Natural killer cell (primary cell): ENCODE results near the gene AP3S1. TPM values are rescaled to one million over a fixed set of nuclear protein-coding genes. Genes with fewer than 3 reads are reported as not detected.

Experiments
- ATAC-seq, 3 donors: fragments of 150-1000 bp in 2 of 3; fragments of 200-7000 bp in 1 of 3; cut with Tn5 transposase; 1 replicate in 1 of 3; 2 replicates in 2 of 3; pipeline ENCODE4 v1.10.0; 2021; ENCODE audit warnings: mild to moderate bottlenecking in 2 of 3, moderate library complexity in 2 of 3
- DNase-seq, 2 donors: peaks; one replicate each; pipeline versions ENCODE4 v3.0.0 to v3.0.0-alpha.2; 2013 to 2021; ENCODE audit warnings: mixed read lengths in 1 of 2
- H3K27ac ChIP-seq: one replicate; pipeline ENCODE4 v1.5.1; 2013; ENCODE audit warnings: mild to moderate bottlenecking, low read length
- H3K27me3 ChIP-seq: one replicate; pipeline ENCODE4 v1.6.1; 2013; ENCODE audit warnings: low read length; ENCODE audit not compliant: control insufficient read depth, insufficient read depth
- H3K36me3 ChIP-seq: one replicate; pipeline ENCODE4 v1.6.1; 2013; ENCODE audit warnings: low read length; ENCODE audit not compliant: control insufficient read depth, insufficient read depth
- H3K4me1 ChIP-seq: one replicate; pipeline ENCODE4 v1.6.1; 2013; ENCODE audit warnings: low read length; ENCODE audit not compliant: control insufficient read depth, insufficient read depth
- H3K4me3 ChIP-seq: one replicate; pipeline ENCODE4 v1.5.1; 2013; ENCODE audit warnings: low read length
- H3K9me3 ChIP-seq: one replicate; pipeline ENCODE4 v1.6.1; 2013; ENCODE audit warnings: low read length; ENCODE audit not compliant: control insufficient read depth, insufficient read depth
- H3K27ac Mint-ChIP-seq, 2 donors: one replicate each; pipeline ENCODE4 v1.8.0; 2022; ENCODE audit warnings: mild to moderate bottlenecking in 2 of 2, mixed read lengths in 2 of 2, moderate library complexity in 1 of 2
- H3K27me3 Mint-ChIP-seq, 2 donors: one replicate each; pipeline ENCODE4 v1.8.0; 2022; ENCODE audit warnings: low read depth in 2 of 2, mixed read lengths in 2 of 2
- H3K36me3 Mint-ChIP-seq: one replicate; pipeline ENCODE4 v1.8.0; 2022; ENCODE audit warnings: mixed read lengths
- H3K4me1 Mint-ChIP-seq, 2 donors: one replicate each; pipeline ENCODE4 v1.8.0; 2022; ENCODE audit warnings: mixed read lengths in 2 of 2
- H3K4me3 Mint-ChIP-seq: one replicate; pipeline ENCODE4 v1.8.0; 2022; ENCODE audit warnings: mild to moderate bottlenecking, moderate library complexity, mixed read lengths
- H3K9me3 Mint-ChIP-seq, 2 donors: one replicate each; pipeline ENCODE4 v1.8.0; 2022; ENCODE audit warnings: mixed read lengths in 2 of 2
- CTCF ChIP-seq: fragments of 200-600 bp; IDR thresholded peaks from one replicate; pipeline ENCODE4 v1.8.0; 2022; ENCODE audit warnings: antibody characterized with exemption
- WGBS: methylation state at CpG from one replicate; pipeline ENCODE4 v1.1.7; 2013; ENCODE audit warnings: missing lambda C conversion rate; ENCODE audit not compliant: insufficient coverage; 5-methylcytosine and 5-hydroxymethylcytosine counted together
- intact Hi-C: fragments of 100-400 bp; cut with micrococcal nuclease; formaldehyde crosslinking; loops from one replicate; pipeline ENCODE4 v1.14.2; 2022
- total RNA-seq, 4 donors: library from RNA; stranded (reverse); fragments of 120-200 nt in 1 of 4; gene quantifications; one replicate each; pipeline versions ENCODE4 v1.2.3 to v1.2.4, GENCODE V29; 2013 to 2022

The AP3S1 gene
- total RNA-seq, 3 donors from 2014 or later (not counting 1 experiment from before 2014, with no cell fraction given) = 35.5 to 57.9 (median 37.1) TPM

GRCh38 chr5:115815006-115815692, 26.6 kb upstream of the AP3S1 start:
- no peak overlapping the region for H3K27ac ChIP-seq
- Mint-ChIP-seq H3K36me3 (no peaks in the 10 kb centered on the region), H3K4me3 (peak overlapping the region; percentile 52), H3K27ac (no peak overlapping the region), H3K4me1 (peaks cover 0 to 10% of the 10 kb centered on the region in 2 donors), H3K27me3 (peaks cover 50 to 84% of the 10 kb centered on the region in 2 donors), H3K9me3 (no peaks in the 10 kb centered on the region)
- intact Hi-C loops = no loop called here
- peaks cover 15% of the 10 kb centered on the region for H3K4me1 ChIP-seq
- peaks cover 44% of the 10 kb centered on the region for H3K27me3 ChIP-seq
- H3K4me3 ChIP-seq = no peak overlapping the region
- H3K9me3 ChIP-seq = no peaks in the 10 kb centered on the region
- no peak for ATAC-seq
- 22% methylated on average over 21 of the region's 21 CpGs for WGBS
- no peak for DNase-seq
- TF ChIP-seq CTCF = no peak
- no peaks in the 10 kb centered on the region for H3K36me3 ChIP-seq

GRCh38 chr5:115815693-115816225, 26.0 kb upstream of the AP3S1 start:
- Histone ChIP-seq H3K4me3 (no peak overlapping the region), H3K4me1 (peaks cover 15% of the 10 kb centered on the region), H3K27me3 (peaks cover 46% of the 10 kb centered on the region), H3K36me3 (no peaks in the 10 kb centered on the region), H3K27ac (no peak overlapping the region), H3K9me3 (no peaks in the 10 kb centered on the region)
- DNase-seq = no peak
- ATAC-seq = peak in 1 of 3 donors; percentile 5
- H3K4me1 Mint-ChIP-seq = peaks cover 0 to 10% of the 10 kb centered on the region in 2 donors
- intact Hi-C loops = no loop called here
- no peak overlapping the region for H3K27ac Mint-ChIP-seq
- no peak overlapping the region for H3K4me3 Mint-ChIP-seq
- WGBS = 4% methylated on average over 48 of the region's 48 CpGs
- peaks cover 54 to 85% of the 10 kb centered on the region in 2 donors for H3K27me3 Mint-ChIP-seq
- no peak for TF ChIP-seq CTCF
- no peaks in the 10 kb centered on the region for H3K9me3 Mint-ChIP-seq
- H3K36me3 Mint-ChIP-seq = no peaks in the 10 kb centered on the region

- no peak within 1 kb of the TSS for H3K27ac ChIP-seq
- Mint-ChIP-seq H3K9me3 (no peaks in the 10 kb centered on the region), H3K27ac (no peak within 1 kb of the TSS), H3K4me1 (peaks cover 0 to 10% of the 10 kb centered on the region in 2 donors), H3K27me3 (peaks cover 56 to 85% of the 10 kb centered on the region in 2 donors), H3K36me3 (no peaks in the 10 kb centered on the region), H3K4me3 (no peak within 1 kb of the TSS)
- H3K9me3 ChIP-seq = no peaks in the 10 kb centered on the region
- H3K4me3 ChIP-seq = no peak within 1 kb of the TSS
- intact Hi-C loops = no loop called here
- 3% methylated on average over 69 of the region's 69 CpGs for WGBS
- peak in 1 of 2 donors; percentile 32 for DNase-seq
- peak in 2 of 3 donors; percentile 15 to 58 for ATAC-seq
- peaks cover 43% of the 10 kb centered on the region for H3K27me3 ChIP-seq
- no peak for TF ChIP-seq CTCF
- H3K36me3 ChIP-seq = no peaks in the 10 kb centered on the region
- H3K4me1 ChIP-seq = peaks cover 15% of the 10 kb centered on the region
Observed at GRCh38 chr5:115816226-115817081, 25.3 kb upstream of the AP3S1 start, which contains the start of gene CDO1. Gene CDO1, minus strand, starts transcription at chr5:115816659. Its CDS starts 262 bp downstream, at chr5:115816397.
